Activated CD4-positive, alpha-beta T cell treated with anti-CD3 and anti-CD28 coated beads, Interleukin-2, amount 50 U/mL, for 16 hours (primary cell): ENCODE data around the gene PIEZO1.
"Not testable (repeated sequence)": the region's sequence is repeated elsewhere in the genome, so short reads cannot be mapped to it uniquely, and the experiment has no call there.

ENCODE experiments used
- DNase-seq: peaks from one replicate; pipeline ENCODE4 v3.0.0-alpha.2; 2020

The PIEZO1 gene

GRCh38 chr16:88781140-88782077, 3.6 kb downstream of the PIEZO1 start:
- peak; percentile 85 for DNase-seq

DNA sequence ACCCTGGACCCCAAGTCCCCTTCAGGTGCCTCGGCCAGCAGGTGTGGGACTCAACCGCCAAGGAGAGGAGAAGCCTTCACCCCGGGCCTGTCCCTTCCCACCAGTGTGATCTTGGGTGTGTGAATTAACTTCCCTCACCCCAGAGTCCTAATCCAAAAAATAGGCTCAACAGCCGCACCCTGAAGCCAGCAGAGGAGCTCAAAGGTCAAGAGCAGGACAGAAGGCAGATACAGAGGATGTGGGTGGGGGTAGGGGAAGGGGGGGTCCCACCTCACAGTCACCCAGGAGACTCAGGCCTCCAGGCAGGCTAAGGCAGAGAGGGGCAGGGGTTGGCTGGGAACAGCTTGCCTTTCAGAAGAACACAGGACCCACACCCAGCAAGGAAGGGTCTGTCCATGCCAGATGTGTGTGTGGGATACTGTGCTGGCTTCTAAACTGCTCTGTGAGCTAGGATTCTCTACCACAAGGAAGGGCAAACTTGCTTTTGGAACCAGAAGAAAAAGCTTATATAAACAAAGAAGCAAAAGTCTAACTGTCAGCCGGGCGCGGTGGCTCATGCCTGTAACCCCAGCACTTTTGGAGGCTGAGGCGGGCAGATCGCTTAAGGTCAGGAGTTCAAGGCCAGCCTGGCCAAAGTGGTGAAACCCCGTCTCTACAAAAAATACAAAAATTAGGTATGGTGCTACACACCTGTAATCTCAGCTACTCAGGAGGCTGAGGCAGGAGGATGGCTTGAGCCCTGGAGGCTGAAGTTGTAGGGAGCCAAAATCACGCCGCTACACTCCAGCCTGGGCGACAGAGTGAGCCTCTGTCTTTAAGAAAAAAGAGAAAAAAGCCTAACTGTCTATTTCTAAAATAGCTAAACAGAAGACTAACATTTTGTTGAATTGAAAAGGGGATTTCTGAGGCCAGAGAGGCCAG, 4.6 kb downstream of the PIEZO1 start:
- DNase-seq, result no peak

DNA sequence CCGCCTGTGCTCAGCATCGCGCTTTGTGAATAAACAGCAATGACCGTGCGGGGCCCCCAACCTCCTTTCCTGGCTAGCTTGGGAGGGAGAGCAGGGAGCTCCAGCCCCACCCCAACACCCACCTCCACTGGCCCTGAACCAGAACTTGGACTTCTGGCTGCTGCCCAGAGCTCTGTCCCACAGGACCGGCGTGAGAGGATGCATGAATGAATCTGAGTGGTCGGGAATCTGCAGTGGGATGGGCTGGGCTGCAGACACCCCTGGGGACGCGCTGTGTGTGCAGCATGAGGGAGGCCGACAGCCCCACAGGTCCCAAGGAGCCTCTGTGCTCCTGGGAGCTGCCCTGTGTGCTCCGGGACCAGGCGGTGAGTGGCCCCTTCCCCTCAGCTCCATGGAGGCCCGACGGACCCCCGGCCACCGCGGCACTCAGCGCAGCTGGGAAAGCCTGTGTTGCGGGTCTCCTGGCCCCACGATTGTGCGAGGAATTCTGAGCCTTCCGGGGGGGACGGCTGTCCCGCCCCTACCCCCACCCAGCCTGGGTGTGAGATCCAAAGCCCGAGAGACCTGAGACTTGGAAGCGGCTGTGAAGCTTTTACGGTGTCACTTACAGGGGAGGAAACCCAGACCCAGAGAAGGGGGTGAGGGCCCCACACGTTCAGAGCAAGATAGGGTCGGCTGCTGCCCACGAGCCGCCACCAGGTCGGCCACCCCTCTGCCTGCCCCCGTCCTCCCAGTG, 5.4 kb downstream of the PIEZO1 start:
- DNase-seq, result no peak

- DNase-seq, result no peak
Measured at GRCh38 chr16:88778541-88779065, 6.4 kb downstream of the PIEZO1 start.

DNA sequence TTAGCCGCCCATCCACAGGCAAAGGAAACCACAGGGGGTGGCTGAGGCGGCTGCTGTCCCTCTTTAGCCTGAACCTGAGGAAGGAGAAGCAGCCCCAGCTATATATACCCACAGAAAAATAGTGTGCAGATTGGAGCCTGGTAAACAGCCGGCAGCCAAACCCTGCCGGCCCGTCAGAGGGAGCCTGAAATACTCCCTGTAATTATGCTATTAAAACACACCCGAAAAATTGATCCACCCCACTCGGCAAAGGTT, 6.8 kb downstream of the PIEZO1 start:
- DNase-seq, result no peak

DNA sequence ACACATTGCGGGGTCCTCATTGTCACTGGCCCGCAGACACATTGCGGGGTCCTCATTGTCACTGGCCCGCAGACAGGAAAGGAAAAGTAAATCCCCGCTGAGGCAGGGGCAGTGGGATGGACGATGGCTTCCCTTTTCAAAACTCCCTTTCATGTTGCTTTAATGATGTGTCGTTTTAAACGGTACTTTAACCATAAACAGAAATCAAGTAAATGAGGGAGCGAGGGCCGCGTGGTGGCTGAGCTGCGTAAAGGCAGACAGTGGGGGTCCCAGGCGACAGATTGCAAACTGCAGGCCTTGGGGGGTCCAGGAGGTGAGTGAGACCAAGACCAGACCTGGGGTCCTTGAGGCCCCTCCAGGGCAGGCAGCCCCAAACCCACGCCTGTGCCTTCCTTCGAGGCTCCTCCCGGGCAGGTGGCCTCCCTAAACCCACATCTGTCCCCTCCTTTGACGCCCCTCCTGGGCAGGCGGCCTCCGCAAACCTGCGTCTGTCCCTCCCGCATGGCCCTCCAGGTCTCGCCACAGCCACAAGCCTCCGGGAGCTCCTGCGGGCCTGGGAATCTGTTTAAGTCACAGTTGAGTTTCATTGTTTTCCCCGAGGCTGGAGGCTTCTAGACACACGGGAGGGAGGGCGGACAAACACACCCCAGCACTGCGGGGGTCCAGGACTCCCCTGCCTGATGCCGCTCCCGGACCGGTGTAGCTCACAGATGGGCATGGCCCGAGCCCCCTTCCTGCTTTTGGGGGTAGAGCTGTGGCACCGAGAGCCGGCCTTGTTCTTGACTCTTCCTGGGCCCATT, 7.3 kb downstream of the PIEZO1 start:
- DNase-seq, result no peak

GRCh38 chr16:88775825-88776224, 9.2 kb downstream of the PIEZO1 start:
- DNase-seq, result no peak

GRCh38 chr16:88774544-88775393, 10.3 kb downstream of the PIEZO1 start:
- DNase-seq, result no peak

DNA sequence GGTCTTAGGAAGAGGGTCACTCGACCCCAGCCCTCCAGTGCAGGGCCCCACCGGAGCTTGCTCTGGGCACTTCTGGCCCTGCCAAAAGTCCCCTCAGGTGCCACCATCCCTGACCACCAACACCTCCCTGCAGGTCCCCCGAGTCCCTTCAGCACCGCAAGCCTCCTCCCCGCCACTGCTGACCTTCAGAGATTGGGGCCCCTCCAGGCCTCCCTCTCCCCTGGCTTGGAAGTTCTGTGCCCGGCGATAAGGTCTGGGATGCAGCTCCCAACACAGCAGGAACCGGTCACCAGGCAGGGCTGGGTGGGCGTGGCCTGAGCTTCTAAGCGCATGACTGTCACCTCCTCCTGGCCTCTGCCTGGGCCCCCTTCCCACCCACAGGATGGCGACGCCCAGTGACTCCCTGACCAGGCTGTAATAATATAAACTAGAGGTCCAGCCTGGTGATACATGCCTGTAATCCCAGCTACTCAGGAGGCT, 11.2 kb downstream of the PIEZO1 start:
- no peak for DNase-seq

- no peak for DNase-seq
Measured at GRCh38 chr16:88772871-88773811, 11.9 kb downstream of the PIEZO1 start.

DNA sequence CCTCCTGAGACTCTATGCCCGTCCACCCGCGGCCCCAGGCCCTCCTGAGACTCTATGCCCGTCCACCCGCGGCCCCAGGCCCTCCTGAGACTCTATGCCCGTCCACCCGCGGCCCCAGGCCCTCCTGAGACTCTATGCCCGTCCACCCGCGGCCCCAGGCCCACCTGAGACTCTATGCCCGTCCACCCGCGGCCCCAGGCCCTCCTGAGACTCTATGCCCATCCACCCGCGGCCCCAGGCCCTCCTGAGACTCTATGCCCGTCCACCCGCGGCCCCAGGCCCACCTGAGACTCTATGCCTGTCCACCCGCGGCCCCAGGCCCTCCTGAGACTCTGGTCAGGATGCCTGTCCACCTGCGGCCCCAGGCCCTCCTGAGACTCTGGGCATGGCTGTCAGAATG, 13.2 kb downstream of the PIEZO1 start:
- not testable (repeated sequence) for DNase-seq

GRCh38 chr16:88771294-88771772, 13.7 kb downstream of the PIEZO1 start:
- DNase-seq, result no peak

DNA sequence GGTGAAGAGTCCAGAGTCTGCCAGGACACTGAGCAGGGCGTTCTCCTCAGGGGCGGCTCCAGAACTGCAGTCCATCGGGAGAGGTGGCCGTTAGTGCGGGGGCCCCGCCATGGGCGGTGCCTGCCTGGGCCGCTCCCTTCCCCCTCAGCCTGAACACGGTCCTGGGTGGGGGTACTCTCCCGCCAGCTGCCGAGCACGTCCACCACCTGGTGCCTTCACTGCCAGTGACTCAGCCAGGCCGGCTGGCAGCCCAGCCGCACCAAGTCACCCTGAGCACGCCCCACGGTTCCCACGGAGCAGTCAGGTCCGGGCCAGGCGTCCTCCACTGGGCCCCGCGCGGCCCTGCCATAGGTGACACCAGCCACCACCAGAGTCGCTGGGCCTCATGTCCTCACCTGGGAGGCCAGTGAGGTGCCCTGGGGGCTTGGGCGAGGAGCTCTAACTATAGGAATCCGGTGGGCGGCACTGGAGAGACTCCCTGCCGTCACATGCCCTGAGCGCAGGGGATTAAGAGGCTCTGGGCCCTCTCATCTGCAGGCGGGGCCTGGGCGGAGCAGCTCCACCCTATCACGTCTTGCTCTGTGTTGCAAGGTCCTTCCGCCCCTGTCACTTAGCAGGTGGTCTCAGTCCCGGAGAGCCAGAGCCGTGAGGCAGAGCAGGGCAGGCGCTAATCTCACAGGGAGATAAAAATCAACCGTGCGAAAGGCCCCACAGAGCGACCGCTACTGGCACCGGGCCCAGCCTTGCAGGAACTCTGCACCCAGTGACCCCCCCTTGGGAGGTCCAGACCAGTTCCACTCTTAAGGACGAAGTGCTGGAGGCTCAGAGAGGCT, 14.3 kb downstream of the PIEZO1 start:
- DNase-seq, result no peak

GRCh38 chr16:88769617-88770460, 15.2 kb downstream of the PIEZO1 start:
- peak; percentile 38 for DNase-seq

GRCh38 chr16:88768071-88768783, 16.8 kb downstream of the PIEZO1 start:
- DNase-seq, result no peak

- no peak for DNase-seq
Measured at GRCh38 chr16:88767546-88768070, 17.4 kb downstream of the PIEZO1 start.

DNA sequence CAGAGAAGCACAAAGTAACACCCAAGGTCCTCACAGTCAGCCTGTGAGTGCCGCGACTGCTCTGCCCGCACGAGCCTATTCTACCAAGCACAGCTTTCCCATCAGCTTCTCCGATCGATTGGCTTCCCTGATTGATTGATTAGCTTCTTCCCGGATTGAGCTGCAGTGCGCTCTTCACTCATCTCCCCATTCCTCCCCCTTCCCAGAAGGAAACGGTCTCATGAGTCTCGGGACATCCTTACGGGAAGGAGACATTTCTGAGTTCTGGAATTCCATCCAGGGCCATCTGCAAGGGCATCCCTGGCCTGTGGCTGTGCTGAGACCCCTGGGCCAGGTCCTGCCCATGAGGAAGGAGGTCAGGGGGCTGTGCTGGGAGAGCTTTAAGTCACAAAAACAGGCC, 18.0 kb downstream of the PIEZO1 start:
- no peak for DNase-seq
